ENCODE data around the gene LAS1L.
"Not testable (repeated sequence)": the region's sequence is repeated elsewhere in the genome, so short reads cannot be mapped to it uniquely, and the experiment has no call there.

LAS1L gene

GRCh38 chrX:65491620-65492019 lies 43.0 kb downstream of the LAS1L start:
- Mint-ChIP-seq H3K36me3 (ENCODE audit: low read depth) (no peaks in the 10 kb centered on the region), H3K4me3 (no peak overlapping the region), H3K4me1 (ENCODE audit: low read depth) (no peaks in the 10 kb centered on the region)

GRCh38 chrX:65488495-65488894 lies 46.1 kb downstream of the LAS1L start:
- no peaks in the 10 kb centered on the region for H3K36me3 Mint-ChIP-seq (ENCODE audit: low read depth)
- intact Hi-C loops (cut with micrococcal nuclease) = no loop called here
- H3K27me3 Mint-ChIP-seq = no peaks in the 10 kb centered on the region
- H3K27ac Mint-ChIP-seq = no peak overlapping the region
- no peaks in the 10 kb centered on the region for H3K9me3 Mint-ChIP-seq
- no peak overlapping the region for H3K4me3 Mint-ChIP-seq
- H3K4me1 Mint-ChIP-seq (ENCODE audit: low read depth) = no peaks in the 10 kb centered on the region

More at GRCh38 chrX:65491620-65492019, 43.0 kb downstream of the LAS1L start:
- intact Hi-C loops (cut with micrococcal nuclease) = no loop called here
- Mint-ChIP-seq H3K27me3 (no peaks in the 10 kb centered on the region), H3K9me3 (no peaks in the 10 kb centered on the region), H3K27ac (no peak overlapping the region)

GRCh38 chrX:65480960-65481359 lies 53.6 kb downstream of the LAS1L start:
- Mint-ChIP-seq H3K9me3 (peaks cover 9% of the 10 kb centered on the region), H3K4me3 (no peak overlapping the region), H3K27ac (no peak overlapping the region), H3K27me3 (no peaks in the 10 kb centered on the region), H3K36me3 (ENCODE audit: low read depth) (no peaks in the 10 kb centered on the region), H3K4me1 (ENCODE audit: low read depth) (no peaks in the 10 kb centered on the region)
- intact Hi-C loops (cut with micrococcal nuclease) = no loop called here

GRCh38 chrX:65479102-65479501 lies 55.5 kb downstream of the LAS1L start:
- H3K27me3 Mint-ChIP-seq; H3K4me1 Mint-ChIP-seq (ENCODE audit: low read depth); H3K9me3 Mint-ChIP-seq; H3K4me3 Mint-ChIP-seq; H3K27ac Mint-ChIP-seq; intact Hi-C loops (cut with micrococcal nuclease); H3K36me3 Mint-ChIP-seq (ENCODE audit: low read depth): not testable (repeated sequence)

GRCh38 chrX:65476564-65476963 lies 58.0 kb downstream of the LAS1L start:
- Mint-ChIP-seq H3K27me3 (no peaks in the 10 kb centered on the region), H3K36me3 (ENCODE audit: low read depth) (no peaks in the 10 kb centered on the region), H3K9me3 (peaks cover 9% of the 10 kb centered on the region), H3K27ac (no peak overlapping the region), H3K4me3 (no peak overlapping the region), H3K4me1 (ENCODE audit: low read depth) (no peaks in the 10 kb centered on the region)
- intact Hi-C loops (cut with micrococcal nuclease) = no loop called here

- Mint-ChIP-seq H3K36me3 (ENCODE audit: low read depth) (no peaks in the 10 kb centered on the region), H3K27ac (no peak overlapping the region), H3K9me3 (peaks cover 5% of the 10 kb centered on the region), H3K4me1 (ENCODE audit: low read depth) (no peaks in the 10 kb centered on the region), H3K4me3 (no peak overlapping the region), H3K27me3 (no peaks in the 10 kb centered on the region)
- intact Hi-C loops (cut with micrococcal nuclease) = no loop called here
These were observed 71.0 kb downstream of the LAS1L start for GRCh38 chrX:65463550-65463949.
